HepG2 (cell line): Measurements from ENCODE around the gene NPW. TPM values are rescaled to one million over a fixed set of nuclear protein-coding genes. Genes with fewer than 3 reads are reported as not detected.

ENCODE experiments used
- DMAP1 ChIP-seq: IDR thresholded peaks from 2 replicates; pipeline ENCODE4 v1.6.1; 2016
- DPF2 ChIP-seq: sonication (generic); formaldehyde crosslinking; IDR thresholded peaks from 2 replicates; pipeline ENCODE4 v1.4.0; 2020; ENCODE audit warnings: mild to moderate bottlenecking, low read depth, missing genetic modification reagents, borderline replicate concordance
- FOSL2 ChIP-seq: sonication (generic); formaldehyde crosslinking; IDR thresholded peaks from 2 replicates; pipeline ENCODE4 v1.4.0; 2020; ENCODE audit warnings: missing genetic modification reagents
- HDAC2 ChIP-seq: sonication (generic); formaldehyde crosslinking; IDR thresholded peaks from 2 replicates; pipeline ENCODE4 v1.4.0; 2020; ENCODE audit warnings: missing genetic modification reagents
- HES4 ChIP-seq: sonication (generic); formaldehyde crosslinking; IDR thresholded peaks from 2 replicates; pipeline ENCODE4 v1.9.0; 2021; ENCODE audit warnings: mild to moderate bottlenecking, missing genetic modification reagents, borderline replicate concordance
- HMG20B ChIP-seq: conservative IDR thresholded peaks from 2 replicates; pipeline ENCODE4 v1.6.1; 2016; ENCODE audit warnings: missing genetic modification reagents, missing compliant biosample characterization
- ISL2 ChIP-seq: sonication (generic); formaldehyde crosslinking; IDR thresholded peaks from 2 replicates; pipeline ENCODE4 v1.5.0; 2020; ENCODE audit warnings: missing genetic modification reagents
- KLF12 ChIP-seq: sonication (generic); formaldehyde crosslinking; IDR thresholded peaks from 2 replicates; pipeline ENCODE4 v1.4.0; 2020; ENCODE audit warnings: missing genetic modification reagents, borderline replicate concordance
- PITX1 ChIP-seq: sonication (generic); formaldehyde crosslinking; IDR thresholded peaks from 2 replicates; pipeline ENCODE4 v1.5.1; 2020; ENCODE audit warnings: mild to moderate bottlenecking, missing genetic modification reagents
- PRDM10 ChIP-seq: sonication (generic); formaldehyde crosslinking; IDR thresholded peaks from 2 replicates; pipeline ENCODE4 v1.4.0; 2020; ENCODE audit warnings: low read depth, missing genetic modification reagents
- TAF1 ChIP-seq: sonication (generic); formaldehyde crosslinking; IDR thresholded peaks from 2 replicates; pipeline ENCODE4 v1.4.0; 2020; ENCODE audit warnings: missing genetic modification reagents
- ZNF331 ChIP-seq: sonication (generic); formaldehyde crosslinking; IDR thresholded peaks from 2 replicates; pipeline ENCODE4 v1.4.0; 2020; ENCODE audit warnings: missing genetic modification reagents
- ZNF343 ChIP-seq: sonication (generic); formaldehyde crosslinking; IDR thresholded peaks from 2 replicates; pipeline ENCODE4 v1.4.0; 2020; ENCODE audit warnings: mild to moderate bottlenecking, missing genetic modification reagents
- ZNF747 ChIP-seq: sonication (generic); formaldehyde crosslinking; IDR thresholded peaks from 2 replicates; pipeline ENCODE4 v1.8.1; 2023; ENCODE audit warnings: missing genetic modification reagents, mild to moderate bottlenecking, borderline replicate concordance
- ZNF776 ChIP-seq: sonication (generic); formaldehyde crosslinking; IDR thresholded peaks from 2 replicates; pipeline ENCODE4 v1.4.0; 2020; ENCODE audit warnings: mild to moderate bottlenecking, missing genetic modification reagents
- polyA plus RNA-seq, 8 experiments: library from polyadenylated mRNA; depleted of rRNA in 3 of 8; stranded (reverse) in 7 of 8; unstranded in 1 of 8; fragments of >200 nt; fragmentation: Illumina TruSeq in 4 of 8; extraction: Trizol in 4 of 8; gene quantifications; 2 replicates each; pipeline versions ENCODE4 v1.2.1 to v1.2.3, GENCODE V29; 2011 to 2016; ENCODE audit warnings: low read depth in 4 of 8, missing spikeins in 1 of 8, mixed read lengths in 1 of 8; ENCODE audit not compliant: insufficient read depth in 1 of 8
- total RNA-seq, 5 experiments: library from RNA; depleted of rRNA; stranded (reverse); fragments of >200 nt; fragmentation: Illumina TruSeq; extraction: Trizol; gene quantifications; 2 replicates each; pipeline ENCODE4 v1.2.3, GENCODE V29; 2016; ENCODE audit warnings: low read depth in 1 of 5
- TF ChIP-seq, protein P1 (sequence below): sonication (generic); formaldehyde crosslinking; conservative IDR thresholded peaks from 2 replicates; pipeline ENCODE4 v1.4.0; 2020; ENCODE audit warnings: mild to moderate bottlenecking, missing genetic modification reagents, moderate library complexity
- TF ChIP-seq, protein P2 (sequence below): sonication (generic); formaldehyde crosslinking; IDR thresholded peaks from 2 replicates; pipeline ENCODE4 v1.4.0; 2020; ENCODE audit warnings: missing genetic modification reagents

NPW gene
- total and polyA plus RNA-seq, 2 of the 13 experiments (the other 11 are each of a cell fraction or from before 2014, with no cell fraction given), result 0.24 to 0.97 TPM

DNA sequence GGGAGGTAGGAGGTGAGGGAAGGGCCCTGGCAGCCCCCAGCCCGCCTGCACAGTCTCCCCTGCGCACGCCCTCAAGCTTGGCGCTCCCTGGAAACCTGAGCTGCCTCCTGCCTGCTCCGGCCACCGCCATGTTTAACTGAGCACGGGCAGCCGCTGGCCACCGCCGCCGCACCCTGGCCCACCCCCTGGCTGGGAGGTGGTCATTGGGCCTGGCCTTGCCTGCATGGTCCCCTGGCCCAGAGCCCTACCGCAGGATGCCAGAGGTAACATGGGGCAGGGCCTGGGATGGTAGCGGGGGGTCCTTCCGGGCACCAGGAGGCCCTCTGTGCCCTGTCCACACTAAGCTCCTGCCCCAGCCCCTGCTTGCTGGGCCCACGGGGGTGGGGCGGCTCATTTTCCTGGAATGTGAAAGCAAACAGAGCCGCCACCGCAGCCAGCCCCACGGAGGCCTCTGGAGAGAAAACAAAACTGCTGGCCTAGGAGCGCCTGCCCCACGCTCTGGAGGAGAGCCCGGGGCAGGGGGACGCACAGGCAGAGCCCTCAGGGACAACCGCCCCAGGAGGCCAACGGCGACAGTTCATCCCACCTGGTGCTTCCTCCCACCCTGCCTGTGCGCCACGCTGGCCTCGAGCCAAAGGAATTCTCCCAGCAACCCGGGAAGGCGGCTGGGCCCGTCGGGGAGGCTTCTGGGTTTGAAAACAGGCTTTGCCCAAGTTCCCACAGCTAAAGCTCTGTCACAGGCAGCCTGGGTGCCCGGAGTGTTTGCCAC, 16.0 kb downstream of the NPW start (continued):
- TF ChIP-seq, protein P1, sequence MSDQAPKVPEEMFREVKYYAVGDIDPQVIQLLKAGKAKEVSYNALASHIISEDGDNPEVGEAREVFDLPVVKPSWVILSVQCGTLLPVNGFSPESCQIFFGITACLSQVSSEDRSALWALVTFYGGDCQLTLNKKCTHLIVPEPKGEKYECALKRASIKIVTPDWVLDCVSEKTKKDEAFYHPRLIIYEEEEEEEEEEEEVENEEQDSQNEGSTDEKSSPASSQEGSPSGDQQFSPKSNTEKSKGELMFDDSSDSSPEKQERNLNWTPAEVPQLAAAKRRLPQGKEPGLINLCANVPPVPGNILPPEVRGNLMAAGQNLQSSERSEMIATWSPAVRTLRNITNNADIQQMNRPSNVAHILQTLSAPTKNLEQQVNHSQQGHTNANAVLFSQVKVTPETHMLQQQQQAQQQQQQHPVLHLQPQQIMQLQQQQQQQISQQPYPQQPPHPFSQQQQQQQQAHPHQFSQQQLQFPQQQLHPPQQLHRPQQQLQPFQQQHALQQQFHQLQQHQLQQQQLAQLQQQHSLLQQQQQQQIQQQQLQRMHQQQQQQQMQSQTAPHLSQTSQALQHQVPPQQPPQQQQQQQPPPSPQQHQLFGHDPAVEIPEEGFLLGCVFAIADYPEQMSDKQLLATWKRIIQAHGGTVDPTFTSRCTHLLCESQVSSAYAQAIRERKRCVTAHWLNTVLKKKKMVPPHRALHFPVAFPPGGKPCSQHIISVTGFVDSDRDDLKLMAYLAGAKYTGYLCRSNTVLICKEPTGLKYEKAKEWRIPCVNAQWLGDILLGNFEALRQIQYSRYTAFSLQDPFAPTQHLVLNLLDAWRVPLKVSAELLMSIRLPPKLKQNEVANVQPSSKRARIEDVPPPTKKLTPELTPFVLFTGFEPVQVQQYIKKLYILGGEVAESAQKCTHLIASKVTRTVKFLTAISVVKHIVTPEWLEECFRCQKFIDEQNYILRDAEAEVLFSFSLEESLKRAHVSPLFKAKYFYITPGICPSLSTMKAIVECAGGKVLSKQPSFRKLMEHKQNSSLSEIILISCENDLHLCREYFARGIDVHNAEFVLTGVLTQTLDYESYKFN (CRISPR knock-in tag), result peak; percentile 91
- TF ChIP-seq ISL2 (peak; percentile 67; the same call in 1 of the 2 replicates), HMG20B (CRISPR knock-in tag) (peak; percentile 80), DMAP1 (CRISPR knock-in tag) (peak; percentile 91), ZNF747 (CRISPR knock-in tag) (peak; percentile 78), HDAC2 (CRISPR knock-in tag) (peak; percentile 93), DPF2 (CRISPR knock-in tag) (peak; percentile 62), ZNF343 (CRISPR knock-in tag) (peak; percentile 12; the same call in 1 of the 2 replicates), FOSL2 (CRISPR knock-in tag) (peak; percentile 50; the same call in 1 of the 2 replicates), HES4 (no peak), ZNF776 (peak; percentile 91), TAF1 (peak; percentile 86), PRDM10 (CRISPR knock-in tag) (peak; percentile 52; the same call in 1 of the 2 replicates), ZNF331 (CRISPR knock-in tag) (peak; percentile 88), PITX1 (CRISPR knock-in tag) (peak; percentile 87), KLF12 (CRISPR knock-in tag) (peak; percentile 79; the same call in 1 of the 2 replicates)
- TF ChIP-seq, protein P2, sequence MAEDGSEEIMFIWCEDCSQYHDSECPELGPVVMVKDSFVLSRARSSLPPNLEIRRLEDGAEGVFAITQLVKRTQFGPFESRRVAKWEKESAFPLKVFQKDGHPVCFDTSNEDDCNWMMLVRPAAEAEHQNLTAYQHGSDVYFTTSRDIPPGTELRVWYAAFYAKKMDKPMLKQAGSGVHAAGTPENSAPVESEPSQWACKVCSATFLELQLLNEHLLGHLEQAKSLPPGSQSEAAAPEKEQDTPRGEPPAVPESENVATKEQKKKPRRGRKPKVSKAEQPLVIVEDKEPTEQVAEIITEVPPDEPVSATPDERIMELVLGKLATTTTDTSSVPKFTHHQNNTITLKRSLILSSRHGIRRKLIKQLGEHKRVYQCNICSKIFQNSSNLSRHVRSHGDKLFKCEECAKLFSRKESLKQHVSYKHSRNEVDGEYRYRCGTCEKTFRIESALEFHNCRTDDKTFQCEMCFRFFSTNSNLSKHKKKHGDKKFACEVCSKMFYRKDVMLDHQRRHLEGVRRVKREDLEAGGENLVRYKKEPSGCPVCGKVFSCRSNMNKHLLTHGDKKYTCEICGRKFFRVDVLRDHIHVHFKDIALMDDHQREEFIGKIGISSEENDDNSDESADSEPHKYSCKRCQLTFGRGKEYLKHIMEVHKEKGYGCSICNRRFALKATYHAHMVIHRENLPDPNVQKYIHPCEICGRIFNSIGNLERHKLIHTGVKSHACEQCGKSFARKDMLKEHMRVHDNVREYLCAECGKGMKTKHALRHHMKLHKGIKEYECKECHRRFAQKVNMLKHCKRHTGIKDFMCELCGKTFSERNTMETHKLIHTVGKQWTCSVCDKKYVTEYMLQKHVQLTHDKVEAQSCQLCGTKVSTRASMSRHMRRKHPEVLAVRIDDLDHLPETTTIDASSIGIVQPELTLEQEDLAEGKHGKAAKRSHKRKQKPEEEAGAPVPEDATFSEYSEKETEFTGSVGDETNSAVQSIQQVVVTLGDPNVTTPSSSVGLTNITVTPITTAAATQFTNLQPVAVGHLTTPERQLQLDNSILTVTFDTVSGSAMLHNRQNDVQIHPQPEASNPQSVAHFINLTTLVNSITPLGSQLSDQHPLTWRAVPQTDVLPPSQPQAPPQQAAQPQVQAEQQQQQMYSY, result peak; percentile 92; the same call in 1 of the 2 replicates
